GM12878 (cell line): ENCODE measurements around the gene CHD9. TPM values are rescaled to one million over a fixed set of nuclear protein-coding genes. Genes with fewer than 3 reads are reported as not detected.
"Not testable (repeated sequence)": the region's sequence is repeated elsewhere in the genome, so short reads cannot be mapped to it uniquely, and the experiment has no call there.

Experiments
- ATAC-seq: fragments of 200-7000 bp; cut with Tn5 transposase; 3 replicates; pipeline ENCODE4 v1.9.1; 2020; ENCODE audit warnings: mild to moderate bottlenecking, moderate library complexity
- BruUV-seq: library from RNA; stranded (reverse); fragments of 400-500 nt; replicated peaks from 2 replicates; lab custom pipeline; 2021; lab: Mats Ljungman, UMichigan
- CTCF ChIA-PET: fragments of 300-600 bp; sonication (Branson Sonifier 250); formaldehyde crosslinking; extraction: SDS; loops from one replicate; lab custom pipeline; 2021; ENCODE audit warnings: inconsistent platforms; lab: Yijun Ruan, JAX
- POLR2A ChIA-PET: fragments of 350-600 bp; formaldehyde crosslinking; extraction: SDS; loops from one replicate; lab custom pipeline; 2021; ENCODE audit warnings: inconsistent platforms; lab: Charles Lee
- RAD21 ChIA-PET: fragments of 300-600 bp; sonication (Branson Sonifier 250); formaldehyde crosslinking; loops from one replicate; lab custom pipeline; 2023; ENCODE audit warnings: antibody characterized with exemption; ENCODE audit not compliant: unreplicated experiment; lab: Charles Lee
- SMC1A ChIA-PET: fragments of 300-600 bp; sonication (Branson Sonifier 250); formaldehyde crosslinking; loops from one replicate; lab custom pipeline; 2023; ENCODE audit not compliant: unreplicated experiment, uncharacterized antibody; lab: Charles Lee
- DNase-seq: peaks from one replicate; pipeline ENCODE4 v3.0.0-alpha.2; 2011; ENCODE audit warnings: low read depth, low spot score
- FAIRE-seq: peaks from 3 replicates; lab custom pipeline; 2011; peaks lifted over from hg19 to GRCh38; lab: Jason Lieb, UNC
- H2AFZ ChIP-seq: 2 replicates; pipeline ENCODE4 v1.6.0; 2011; ENCODE audit warnings: low read depth, low read length, control low read depth; ENCODE audit not compliant: control insufficient read depth
- H3K27ac ChIP-seq: 2 replicates; pipeline ENCODE4 v1.5.1; 2011; ENCODE audit warnings: control low read depth; ENCODE audit not compliant: control insufficient read depth, insufficient read depth
- H3K27me3 ChIP-seq, 2 experiments: replicated peaks in 1 of 2; 2 replicates each; pipeline versions ENCODE4 v1.6.0 to v1.6.1; 2011; ENCODE audit warnings: low read length in 1 of 2; ENCODE audit not compliant: control insufficient read depth in 2 of 2, insufficient read depth in 2 of 2
- H3K36me3 ChIP-seq, 2 experiments: 2 replicates each; pipeline ENCODE4 v1.5.1; 2011; ENCODE audit warnings: low read length in 1 of 2; ENCODE audit not compliant: control insufficient read depth in 2 of 2, insufficient read depth in 2 of 2
- H3K4me1 ChIP-seq: 2 replicates; pipeline ENCODE4 v1.6.1; 2011; ENCODE audit warnings: mild to moderate bottlenecking, low read length, moderate library complexity, mixed read lengths; ENCODE audit not compliant: control insufficient read depth, insufficient read depth
- H3K4me2 ChIP-seq: 2 replicates; pipeline ENCODE4 v1.6.0; 2011; ENCODE audit warnings: control low read depth; ENCODE audit not compliant: control insufficient read depth, insufficient read depth
- H3K4me3 ChIP-seq: fragments of 200-600 bp; sonication (generic); 2 replicates; pipeline ENCODE4 v1.5.1; 2016
- H3K79me2 ChIP-seq: 2 replicates; pipeline ENCODE4 v1.6.0; 2011; ENCODE audit warnings: low read length; ENCODE audit not compliant: control insufficient read depth, insufficient read depth
- H3K9ac ChIP-seq: 2 replicates; pipeline ENCODE4 v1.8.0; 2011; ENCODE audit warnings: low read length, control low read depth, mixed read lengths; ENCODE audit not compliant: control insufficient read depth, insufficient read depth
- H3K9me3 ChIP-seq: replicated peaks from 3 replicates; pipeline ENCODE4 v1.5.1; 2011; ENCODE audit warnings: mild to moderate bottlenecking, low read length; ENCODE audit not compliant: control insufficient read depth, insufficient read depth
- H4K20me1 ChIP-seq: 2 replicates; pipeline ENCODE4 v1.6.0; 2011; ENCODE audit not compliant: control insufficient read depth, insufficient read depth
- E4F1 ChIP-seq: fragments of 450-650 bp; IDR thresholded peaks from 2 replicates; pipeline ENCODE4 v1.6.1; 2018; ENCODE audit warnings: borderline replicate concordance, mild to moderate bottlenecking; ENCODE audit not compliant: partially characterized antibody
- FOXM1 ChIP-seq: IDR thresholded peaks from 2 replicates; pipeline ENCODE4 v1.6.1; 2012; ENCODE audit warnings: low read depth, mild to moderate bottlenecking, inconsistent platforms, low read length, moderate library complexity
- ZNF592 ChIP-seq: fragments of 450-650 bp; IDR thresholded peaks from 2 replicates; pipeline ENCODE4 v1.6.1; 2017; ENCODE audit warnings: mild to moderate bottlenecking, moderate library complexity
- WGBS: methylation state at CpG from one replicate; pipeline ENCODE4 v1.1.6; 2016; ENCODE audit warnings: low lambda C conversion rate; ENCODE audit not compliant: insufficient replicate concordance, insufficient coverage; ENCODE audit errors: missing lambda C conversion rate; 5-methylcytosine and 5-hydroxymethylcytosine counted together
- in situ Hi-C: fragments of 300-500 bp; cut with MboI; formaldehyde crosslinking; loops from 9 replicates; pipeline ENCODE4 v1.14.3; 2018; ENCODE audit warnings: mixed read lengths
- intact Hi-C: fragments of 100-400 bp; cut with micrococcal nuclease; formaldehyde crosslinking; loops from one replicate; pipeline ENCODE4 v1.14.2; 2022; ENCODE audit not compliant: unreplicated experiment
- polyA plus RNA-seq, 11 experiments: library from polyadenylated mRNA; depleted of rRNA in 4 of 11; unstranded in 6 of 11; stranded (reverse) in 5 of 11; fragments of >200 nt; fragmentation: Nextera tagmentation in 4 of 11; fragmentation: Illumina TruSeq in 1 of 11; extraction: Ambion mirVana in 4 of 11; extraction: Trizol in 1 of 11; gene quantifications; 1 replicate in 1 of 11; 2 replicates in 10 of 11; pipeline versions ENCODE4 v1.2.1 to v1.2.3, GENCODE V29; 2011 to 2016; ENCODE audit warnings: inconsistent platforms in 2 of 11, missing spikeins in 2 of 11, low read depth in 1 of 11
- total RNA-seq, 4 experiments: library from RNA; depleted of rRNA in 3 of 4; stranded (reverse); fragments of >200 nt in 3 of 4; fragmentation: Illumina TruSeq in 1 of 4; extraction: Trizol in 1 of 4; gene quantifications; 2 replicates each; pipeline versions ENCODE4 v1.2.1 to v1.2.3, GENCODE V29; 2013 to 2021

CHD9 gene
- total and polyA plus RNA-seq, 10 of the 15 experiments (the other 5 are each of a cell fraction or from before 2014, with no cell fraction given) = 29.2 to 95.7 (median 54.3) TPM

GRCh38 chr16:53073022-53073421, 18.2 kb downstream of the CHD9 start (continued):
- no peak for TF ChIP-seq ZNF592
- TF ChIP-seq E4F1 = no peak
- TF ChIP-seq FOXM1 = no peak

- H3K9me3 ChIP-seq, in situ Hi-C loops, H4K20me1 ChIP-seq, CTCF ChIA-PET, ATAC-seq, RAD21 ChIA-PET, BruUV-seq, H3K9ac ChIP-seq, H3K36me3 ChIP-seq, FAIRE-seq, H3K4me2 ChIP-seq, H3K27me3 ChIP-seq, H3K27ac ChIP-seq, POLR2A ChIA-PET, H3K4me3 ChIP-seq, intact Hi-C loops, H2AFZ ChIP-seq, DNase-seq: not testable (repeated sequence)
- WGBS = 60% methylated on average over 3 of the region's 3 CpGs
- peaks cover 31% of the 10 kb centered on the region for H3K4me1 ChIP-seq
- SMC1A ChIA-PET = interaction anchor here (0.8 to 1.0 kb wide), 2 partner anchors 12 to 19 kb away, joined by 3 read pairs; partner anchors contain the start of gene CHD9
- peaks cover 37% of the 10 kb centered on the region for H3K79me2 ChIP-seq
Measured at GRCh38 chr16:53074296-53074695, 19.5 kb downstream of the CHD9 start.

- Histone ChIP-seq H3K79me2 (peaks cover 31% of the 10 kb centered on the region), H3K4me1 (peaks cover 20% of the 10 kb centered on the region)
- H3K27ac ChIP-seq, SMC1A ChIA-PET, H3K4me3 ChIP-seq, CTCF ChIA-PET, H3K4me2 ChIP-seq, H3K9ac ChIP-seq, DNase-seq, H3K27me3 ChIP-seq, FAIRE-seq, BruUV-seq, H4K20me1 ChIP-seq, H3K9me3 ChIP-seq, H3K36me3 ChIP-seq, ATAC-seq, intact Hi-C loops, H2AFZ ChIP-seq, in situ Hi-C loops, RAD21 ChIA-PET: not testable (repeated sequence)
- 61% methylated on average over 7 of the region's 7 CpGs for WGBS
- POLR2A ChIA-PET = interaction anchor here (0.6 kb wide), 1 partner anchor 56 kb away, joined by 4 read pairs; no protein-coding TSS in a partner anchor
Measured at GRCh38 chr16:53075461-53075860, 20.7 kb downstream of the CHD9 start.
